ENCODE results near the gene SSTR4. TPM values are rescaled to one million over a fixed set of nuclear protein-coding genes. Genes with fewer than 3 reads are reported as not detected.

Gene SSTR4
- total and polyA plus RNA-seq, 2 of the 13 experiments (the other 11 are each of a cell fraction or from before 2014, with no cell fraction given) = not detected

- TF ChIP-seq, protein P1, sequence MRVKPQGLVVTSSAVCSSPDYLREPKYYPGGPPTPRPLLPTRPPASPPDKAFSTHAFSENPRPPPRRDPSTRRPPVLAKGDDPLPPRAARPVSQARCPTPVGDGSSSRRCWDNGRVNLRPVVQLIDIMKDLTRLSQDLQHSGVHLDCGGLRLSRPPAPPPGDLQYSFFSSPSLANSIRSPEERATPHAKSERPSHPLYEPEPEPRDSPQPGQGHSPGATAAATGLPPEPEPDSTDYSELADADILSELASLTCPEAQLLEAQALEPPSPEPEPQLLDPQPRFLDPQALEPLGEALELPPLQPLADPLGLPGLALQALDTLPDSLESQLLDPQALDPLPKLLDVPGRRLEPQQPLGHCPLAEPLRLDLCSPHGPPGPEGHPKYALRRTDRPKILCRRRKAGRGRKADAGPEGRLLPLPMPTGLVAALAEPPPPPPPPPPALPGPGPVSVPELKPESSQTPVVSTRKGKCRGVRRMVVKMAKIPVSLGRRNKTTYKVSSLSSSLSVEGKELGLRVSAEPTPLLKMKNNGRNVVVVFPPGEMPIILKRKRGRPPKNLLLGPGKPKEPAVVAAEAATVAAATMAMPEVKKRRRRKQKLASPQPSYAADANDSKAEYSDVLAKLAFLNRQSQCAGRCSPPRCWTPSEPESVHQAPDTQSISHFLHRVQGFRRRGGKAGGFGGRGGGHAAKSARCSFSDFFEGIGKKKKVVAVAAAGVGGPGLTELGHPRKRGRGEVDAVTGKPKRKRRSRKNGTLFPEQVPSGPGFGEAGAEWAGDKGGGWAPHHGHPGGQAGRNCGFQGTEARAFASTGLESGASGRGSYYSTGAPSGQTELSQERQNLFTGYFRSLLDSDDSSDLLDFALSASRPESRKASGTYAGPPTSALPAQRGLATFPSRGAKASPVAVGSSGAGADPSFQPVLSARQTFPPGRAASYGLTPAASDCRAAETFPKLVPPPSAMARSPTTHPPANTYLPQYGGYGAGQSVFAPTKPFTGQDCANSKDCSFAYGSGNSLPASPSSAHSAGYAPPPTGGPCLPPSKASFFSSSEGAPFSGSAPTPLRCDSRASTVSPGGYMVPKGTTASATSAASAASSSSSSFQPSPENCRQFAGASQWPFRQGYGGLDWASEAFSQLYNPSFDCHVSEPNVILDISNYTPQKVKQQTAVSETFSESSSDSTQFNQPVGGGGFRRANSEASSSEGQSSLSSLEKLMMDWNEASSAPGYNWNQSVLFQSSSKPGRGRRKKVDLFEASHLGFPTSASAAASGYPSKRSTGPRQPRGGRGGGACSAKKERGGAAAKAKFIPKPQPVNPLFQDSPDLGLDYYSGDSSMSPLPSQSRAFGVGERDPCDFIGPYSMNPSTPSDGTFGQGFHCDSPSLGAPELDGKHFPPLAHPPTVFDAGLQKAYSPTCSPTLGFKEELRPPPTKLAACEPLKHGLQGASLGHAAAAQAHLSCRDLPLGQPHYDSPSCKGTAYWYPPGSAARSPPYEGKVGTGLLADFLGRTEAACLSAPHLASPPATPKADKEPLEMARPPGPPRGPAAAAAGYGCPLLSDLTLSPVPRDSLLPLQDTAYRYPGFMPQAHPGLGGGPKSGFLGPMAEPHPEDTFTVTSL (CRISPR knock-in tag; IDR thresholded peaks at IDR 0.05; ENCODE audit: borderline replicate concordance) = no peak
Observed at GRCh38 chr20:22993823-22994222, 41.3 kb upstream of the SSTR4 start (continued).

- no TSS peak for BruUV-seq (replicated peaks)
- POLR2A ChIA-PET = no interaction called here
- no peak overlapping the region for H2AFZ ChIP-seq (ENCODE audit: low read length)
- TF ChIP-seq HOXA3 (CRISPR knock-in tag; IDR thresholded peaks at IDR 0.05) = no peak
- TF ChIP-seq NFIC (IDR thresholded peaks at IDR 0.05; ENCODE audit: low read length) = no peak
- TF ChIP-seq, protein P2, sequence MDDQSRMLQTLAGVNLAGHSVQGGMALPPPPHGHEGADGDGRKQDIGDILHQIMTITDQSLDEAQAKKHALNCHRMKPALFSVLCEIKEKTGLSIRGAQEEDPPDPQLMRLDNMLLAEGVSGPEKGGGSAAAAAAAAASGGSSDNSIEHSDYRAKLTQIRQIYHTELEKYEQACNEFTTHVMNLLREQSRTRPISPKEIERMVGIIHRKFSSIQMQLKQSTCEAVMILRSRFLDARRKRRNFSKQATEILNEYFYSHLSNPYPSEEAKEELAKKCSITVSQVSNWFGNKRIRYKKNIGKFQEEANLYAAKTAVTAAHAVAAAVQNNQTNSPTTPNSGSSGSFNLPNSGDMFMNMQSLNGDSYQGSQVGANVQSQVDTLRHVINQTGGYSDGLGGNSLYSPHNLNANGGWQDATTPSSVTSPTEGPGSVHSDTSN (CRISPR knock-in tag; IDR thresholded peaks at IDR 0.05; ENCODE audit: borderline replicate concordance) = no peak
- TF ChIP-seq ZSCAN29 (CRISPR knock-in tag; conservative IDR thresholded peaks at IDR 0.05) = no peak
- no peak for TF ChIP-seq PHF8 (CRISPR knock-in tag; IDR thresholded peaks at IDR 0.05)
- TF ChIP-seq ZNF530 (CRISPR knock-in tag; IDR thresholded peaks at IDR 0.05; ENCODE audit: low read depth) = no peak
- TF ChIP-seq, protein P3, sequence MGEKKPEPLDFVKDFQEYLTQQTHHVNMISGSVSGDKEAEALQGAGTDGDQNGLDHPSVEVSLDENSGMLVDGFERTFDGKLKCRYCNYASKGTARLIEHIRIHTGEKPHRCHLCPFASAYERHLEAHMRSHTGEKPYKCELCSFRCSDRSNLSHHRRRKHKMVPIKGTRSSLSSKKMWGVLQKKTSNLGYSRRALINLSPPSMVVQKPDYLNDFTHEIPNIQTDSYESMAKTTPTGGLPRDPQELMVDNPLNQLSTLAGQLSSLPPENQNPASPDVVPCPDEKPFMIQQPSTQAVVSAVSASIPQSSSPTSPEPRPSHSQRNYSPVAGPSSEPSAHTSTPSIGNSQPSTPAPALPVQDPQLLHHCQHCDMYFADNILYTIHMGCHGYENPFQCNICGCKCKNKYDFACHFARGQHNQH (CRISPR knock-in tag; IDR thresholded peaks at IDR 0.05) = no peak
- TF ChIP-seq ZNF253 (CRISPR knock-in tag; IDR thresholded peaks at IDR 0.05; ENCODE audit: borderline replicate concordance) = no peak
- no peak for TF ChIP-seq NR3C1 (CRISPR knock-in tag; IDR thresholded peaks at IDR 0.05)
- TF ChIP-seq FOSL1 (CRISPR knock-in tag; IDR thresholded peaks at IDR 0.05; ENCODE audit: borderline replicate concordance) = no peak
- TF ChIP-seq, protein P4, sequence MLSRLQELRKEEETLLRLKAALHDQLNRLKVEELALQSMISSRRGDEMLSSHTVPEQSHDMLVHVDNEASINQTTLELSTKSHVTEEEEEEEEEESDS (CRISPR knock-in tag; IDR thresholded peaks at IDR 0.05; ENCODE audit: borderline replicate concordance) = no peak
- no peak for TF ChIP-seq HINFP (CRISPR knock-in tag; IDR thresholded peaks at IDR 0.05; ENCODE audit: low read depth)
- no peaks in the 10 kb centered on the region for H3K4me1 ChIP-seq (ENCODE audit: insufficient read depth, low read length)
- ATAC-seq = no peak
- intact Hi-C loops (cut with micrococcal nuclease; ENCODE audit: unreplicated experiment) = no loop called here
- H3K79me2 ChIP-seq (ENCODE audit: insufficient read depth, low read length) = no peaks in the 10 kb centered on the region
- in situ Hi-C loops (cut with HindIII; ENCODE audit: extremely low pct_ligation_motif_present, low pct_unique_long_range_greater_than_20kb) = loop anchor here (25.0 kb wide), 1 partner anchor 659 kb away; no protein-coding TSS in a partner anchor
- H3K36me3 ChIP-seq (replicated peaks in 1 of 2; ENCODE audit: control insufficient read depth in 1 of 2, insufficient read depth in 2 of 2, low read length in 2 of 2) = no peaks in the 10 kb centered on the region
- no peaks in the 10 kb centered on the region for H4K20me1 ChIP-seq (ENCODE audit: insufficient read depth, low read length)
- no peaks in the 10 kb centered on the region for H3K9me3 ChIP-seq (ENCODE audit: low read length)
- no peak overlapping the region for H3K27ac ChIP-seq (ENCODE audit: extremely low read length, insufficient read depth, low read length)
- WGBS (ENCODE audit: low lambda C conversion rate) = 0% methylated on average over 1 of the region's 1 CpG
- no peak overlapping the region for H3K4me3 ChIP-seq (replicated peaks in 1 of 3; ENCODE audit: insufficient read depth in 1 of 3, low read depth in 2 of 3, low read length in 3 of 3)
- no peaks in the 10 kb centered on the region for H3K27me3 ChIP-seq (ENCODE audit: control insufficient read depth in 1 of 2, insufficient read depth in 2 of 2, low read length in 2 of 2)
- DNase-seq (ENCODE audit: low spot score) = no peak
- CTCF ChIA-PET (ENCODE audit: low intra/inter-chr PET ratio, low total read pairs) = no interaction called here
- FAIRE-seq = no peak
- H3K9ac ChIP-seq (ENCODE audit: insufficient read depth, low read depth, low read length) = no peak overlapping the region
- no peak overlapping the region for H3K4me2 ChIP-seq (ENCODE audit: low read depth, low read length)
Observed at GRCh38 chr20:22995923-22996322, 39.2 kb upstream of the SSTR4 start.

All from HepG2 (cell line).